ENCODE results near the gene OVCA2. TPM values are rescaled to one million over a fixed set of nuclear protein-coding genes. Genes with fewer than 3 reads are reported as not detected.
A peak's percentile ranks its signal among the peaks of the same experiment; 100 is the strongest.

Gene OVCA2
- total RNA-seq, 1 experiment from 2014 or later = 24.6 TPM

GRCh38 chr17:2063261-2064146, 21.7 kb downstream of the OVCA2 start:
- H4K91ac ChIP-seq (ENCODE audit: insufficient read length, low read depth, low read length) = no peak overlapping the region
- no CpG with 5 or more reads among the region's 16 CpGs for WGBS (ENCODE audit: extremely low coverage, insufficient read length, low lambda C conversion rate)
- peaks cover 5% of the 10 kb centered on the region; the same call in 1 of the 2 replicates for H3K4me1 ChIP-seq (ENCODE audit: insufficient read depth, low read length)
- H2BK20ac ChIP-seq (ENCODE audit: low read depth, low read length, poor library complexity, severe bottlenecking) = no peak overlapping the region
- no peak overlapping the region for H3K14ac ChIP-seq (ENCODE audit: insufficient read depth, low read length)
- no peak overlapping the region for H2BK12ac ChIP-seq (ENCODE audit: insufficient read length, low read depth, low read length)
- no peak overlapping the region for H3K9ac ChIP-seq (ENCODE audit: extremely low read depth, insufficient read length, low read length)
- H3K9me3 Mint-ChIP-seq = no peaks in the 10 kb centered on the region
- no peak overlapping the region for H3K27ac ChIP-seq (ENCODE audit: insufficient read length, low read depth, low read length)
- no peak overlapping the region for H3K4me2 ChIP-seq (ENCODE audit: insufficient read depth, insufficient read length, low read length)
- peaks cover 38 to 55% of the 10 kb centered on the region in 2 experiments for H3K4me1 Mint-ChIP-seq
- H3K18ac ChIP-seq (ENCODE audit: insufficient read length, low read depth, low read length) = no peak overlapping the region
- no peak overlapping the region for H4K8ac ChIP-seq (replicated peaks; ENCODE audit: insufficient read length, low read depth, low read length)
- H4K5ac ChIP-seq (ENCODE audit: insufficient read length, low read depth, low read length) = no peak overlapping the region
- H2BK5ac ChIP-seq (ENCODE audit: insufficient read length, low read length) = no peak overlapping the region
- no peak overlapping the region for H3K56ac ChIP-seq (ENCODE audit: insufficient read length, low read depth, low read length)
- H2BK15ac ChIP-seq (ENCODE audit: low read depth, low read length) = no peak overlapping the region
- no peak for TF ChIP-seq CTCF (conservative IDR thresholded peaks at IDR 0.05)
- H3K79me2 ChIP-seq (ENCODE audit: insufficient read depth, low read length) = no peaks in the 10 kb centered on the region
- DNase-seq = no peak
- H3K36me3 Mint-ChIP-seq (ENCODE audit: insufficient read depth in 1 of 3, low read depth in 3 of 3) = peaks cover under 1 to 41% (median 23%) of the 10 kb centered on the region in 3 experiments
- H3K23ac ChIP-seq (ENCODE audit: insufficient read length, low read depth, low read length) = no peak overlapping the region
- H3K27me3 ChIP-seq (ENCODE audit: insufficient read depth, low read length) = peaks cover 3% of the 10 kb centered on the region; the same call in 1 of the 2 replicates
- H3K27ac Mint-ChIP-seq = peak overlapping the region in 1 of 3 experiments; percentile 14; a peak in 1 of 7 replicates
- no peak overlapping the region for H2AFZ ChIP-seq (ENCODE audit: low read length)
- H3K23me2 ChIP-seq (ENCODE audit: insufficient read length, low read depth, low read length, poor library complexity, severe bottlenecking) = peaks cover 3% of the 10 kb centered on the region
- H3K4ac ChIP-seq (ENCODE audit: low read depth, low read length) = no peak overlapping the region
- H3K27me3 Mint-ChIP-seq (ENCODE audit: low read depth) = peaks cover 23% of the 10 kb centered on the region
- H3T11ph ChIP-seq (ENCODE audit: low read length) = no peak overlapping the region
- H3K4me3 Mint-ChIP-seq = no peak overlapping the region
- no peak overlapping the region for H2AK5ac ChIP-seq (ENCODE audit: insufficient read length, low read length)
- H2BK120ac ChIP-seq (ENCODE audit: low read depth, low read length, poor library complexity, severe bottlenecking) = no peak overlapping the region
- peaks cover 2% of the 10 kb centered on the region for H4K20me1 ChIP-seq (ENCODE audit: control insufficient read depth, insufficient read depth, insufficient read length)
- H3K79me1 ChIP-seq (ENCODE audit: insufficient read depth, low read depth, low read length, poor library complexity, severe bottlenecking) = no peaks in the 10 kb centered on the region
- H3K9me3 ChIP-seq (ENCODE audit: control insufficient read depth, low read depth, low read length) = no peaks in the 10 kb centered on the region

Data from H9 (cell line).